H54 (cell line): ENCODE data around the gene AQP6.
A peak's percentile ranks its signal among the peaks of the same experiment; 100 is the strongest.
"Not testable (repeated sequence)": the region's sequence is repeated elsewhere in the genome, so short reads cannot be mapped to it uniquely, and the experiment has no call there.

Source experiments
- DNase-seq: peaks from one replicate; pipeline ENCODE4 v3.0.0; 2011; ENCODE audit warnings: low spot score, mixed read lengths; ENCODE audit not compliant: insufficient read length
- FAIRE-seq: peaks from 3 replicates; lab custom pipeline; 2011; peaks lifted over from hg19 to GRCh38; lab: Jason Lieb, UNC
- POLR2A ChIP-seq: IDR thresholded peaks from 2 replicates; pipeline ENCODE4 v1.6.1; 2011; ENCODE audit warnings: low read depth, mild to moderate bottlenecking, low read length

Gene AQP6

DNA sequence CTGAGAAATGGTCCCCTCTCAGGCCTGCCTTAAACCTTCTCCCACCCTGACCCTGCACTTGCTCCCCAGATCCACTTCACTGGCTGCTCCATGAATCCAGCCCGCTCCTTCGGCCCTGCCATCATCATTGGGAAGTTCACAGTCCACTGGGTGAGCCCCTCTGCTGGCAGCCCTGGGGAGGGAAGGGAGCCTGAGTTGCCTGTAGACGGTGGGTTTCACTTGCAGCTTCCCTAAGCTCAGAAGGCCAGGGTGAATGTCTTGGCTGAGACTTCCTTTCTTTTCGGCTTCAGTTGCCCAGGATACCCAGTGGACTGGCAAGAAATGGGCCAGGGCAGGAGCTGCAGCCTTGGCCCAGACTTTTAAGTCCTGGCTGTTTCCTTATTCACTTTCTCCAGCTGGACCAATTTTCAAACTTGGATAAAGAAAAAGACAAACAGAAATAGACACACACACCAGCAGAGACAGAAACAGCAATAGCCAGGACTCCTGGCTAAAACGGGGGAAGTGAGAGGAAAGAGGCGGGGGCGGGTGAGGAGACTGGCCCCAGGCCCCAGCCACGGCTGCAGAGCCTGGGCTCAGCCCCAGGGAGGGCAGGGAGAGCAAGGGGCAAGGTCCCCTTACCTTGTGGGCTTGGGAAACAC, 2.0 kb downstream of the AQP6 start:
- TF ChIP-seq POLR2A: no peak
- no peak for FAIRE-seq
- DNase-seq: no peak

DNA sequence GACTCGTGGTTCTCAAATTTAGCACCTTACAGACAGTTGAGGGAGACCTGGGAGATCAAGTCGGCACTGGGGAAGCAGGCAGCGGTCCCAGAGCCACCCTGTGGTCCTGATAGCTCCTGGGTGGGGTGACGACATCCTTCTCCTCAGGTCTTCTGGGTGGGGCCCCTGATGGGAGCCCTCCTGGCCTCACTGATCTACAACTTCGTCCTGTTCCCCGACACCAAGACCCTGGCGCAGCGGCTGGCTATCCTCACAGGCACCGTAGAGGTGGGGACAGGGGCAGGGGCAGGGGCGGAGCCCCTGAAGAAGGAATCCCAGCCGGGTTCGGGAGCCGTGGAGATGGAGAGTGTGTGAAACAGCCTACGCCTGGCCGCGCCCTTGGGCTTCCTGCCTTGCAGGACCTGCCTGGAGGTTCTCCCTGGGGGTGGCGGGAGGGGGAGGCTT, 2.6 kb downstream of the AQP6 start:
- DNase-seq (no peak), FAIRE-seq (no peak)
- TF ChIP-seq POLR2A: no peak

GRCh38 chr12:49976557-49976956, 3.8 kb downstream of the AQP6 start:
- no peak for DNase-seq
- FAIRE-seq: no peak
- no peak for TF ChIP-seq POLR2A

DNA sequence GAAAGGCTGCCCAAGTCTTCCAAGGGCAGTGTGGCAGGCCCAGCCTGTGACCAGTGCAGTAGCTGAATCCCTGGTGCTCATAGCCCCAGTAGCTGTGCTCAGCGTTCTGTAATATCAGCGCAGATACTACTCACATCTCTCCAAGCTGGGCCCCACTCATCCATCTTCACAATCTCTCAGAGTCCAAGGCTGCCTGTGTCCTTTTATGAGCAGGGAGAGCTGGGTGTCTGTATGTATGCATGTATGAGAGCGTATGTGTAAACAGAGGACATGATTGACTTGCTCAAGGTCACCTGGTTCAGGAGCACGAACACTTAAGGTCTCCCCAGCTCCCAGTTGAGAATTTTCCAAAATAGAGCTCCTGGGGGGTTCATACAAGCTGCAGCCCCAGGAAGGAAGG, 5.4 kb downstream of the AQP6 start:
- FAIRE-seq: no peak
- TF ChIP-seq POLR2A: no peak

GRCh38 chr12:49979016-49979586, 6.4 kb downstream of the AQP6 start:
- no peak for FAIRE-seq

More for the DNA sequence above, 5.4 kb downstream of the AQP6 start:
- no peak for DNase-seq

DNA sequence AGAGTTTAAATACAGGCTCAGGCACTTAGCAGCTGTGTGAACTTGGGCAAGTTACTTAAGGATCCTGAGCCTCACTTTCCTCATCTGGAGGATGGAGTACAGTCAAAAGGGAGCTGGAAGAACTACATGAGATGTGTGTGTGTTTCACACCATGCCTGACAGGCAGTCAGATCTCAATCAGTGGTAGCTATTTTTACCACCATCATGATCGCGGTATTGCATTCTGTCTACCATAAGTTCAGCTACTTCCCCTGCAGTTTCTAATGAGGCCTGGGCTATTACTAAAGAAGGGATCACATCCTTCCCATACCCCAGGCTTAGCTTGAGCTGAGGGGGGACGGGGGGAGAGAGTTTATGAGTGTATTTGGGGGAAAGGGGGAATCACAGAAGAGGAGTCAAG, 7.0 kb downstream of the AQP6 start:
- DNase-seq (no peak), FAIRE-seq (no peak)

More at GRCh38 chr12:49979016-49979586, 6.4 kb downstream of the AQP6 start:
- no peak for TF ChIP-seq POLR2A
- no peak for DNase-seq

GRCh38 chr12:49980501-49981349, 8.0 kb downstream of the AQP6 start:
- no peak for DNase-seq
- FAIRE-seq: no peak
- TF ChIP-seq POLR2A: no peak

More for the DNA sequence above, 7.0 kb downstream of the AQP6 start:
- no peak for TF ChIP-seq POLR2A

DNA sequence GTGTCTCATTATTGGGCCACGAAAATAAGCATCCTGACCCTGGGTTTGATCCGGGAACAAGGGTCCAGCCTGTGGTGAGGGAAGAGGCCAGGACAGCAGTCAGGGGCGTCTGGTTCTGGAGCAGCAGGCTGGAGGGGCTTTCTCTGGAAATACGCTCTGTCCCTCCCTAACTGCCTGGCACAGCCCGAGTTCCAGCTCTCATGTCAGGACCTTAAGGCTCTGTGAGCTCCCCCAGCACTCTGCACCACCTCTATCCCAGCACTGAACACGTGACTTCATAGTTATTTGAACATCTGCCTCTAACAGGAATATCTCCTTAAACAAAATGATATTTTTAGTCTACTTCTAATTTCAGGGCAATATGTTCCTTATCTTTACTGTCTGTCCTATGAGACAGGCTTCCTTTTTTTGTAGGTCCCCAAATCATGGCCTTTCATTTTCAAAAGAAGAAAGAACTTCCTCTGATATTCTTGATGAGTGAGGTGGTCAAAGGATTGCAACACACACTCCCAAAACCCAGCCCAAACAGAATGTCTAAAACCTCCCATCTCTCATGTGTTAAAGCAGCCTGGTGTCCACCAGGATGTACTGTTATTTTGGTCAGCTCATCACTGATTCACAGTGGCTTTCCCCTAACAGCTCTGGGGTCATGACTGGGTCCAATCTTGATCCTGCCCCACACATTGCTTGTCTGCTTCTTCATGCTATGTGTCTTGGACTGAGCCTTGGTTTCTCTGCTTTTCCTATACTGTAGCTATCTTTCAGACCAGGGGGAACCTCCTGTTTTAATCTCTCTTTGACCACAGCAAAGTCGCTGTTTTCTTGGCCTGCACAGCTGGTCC, 9.7 kb downstream of the AQP6 start:
- DNase-seq: no peak
- TF ChIP-seq POLR2A: no peak
- FAIRE-seq: no peak

DNA sequence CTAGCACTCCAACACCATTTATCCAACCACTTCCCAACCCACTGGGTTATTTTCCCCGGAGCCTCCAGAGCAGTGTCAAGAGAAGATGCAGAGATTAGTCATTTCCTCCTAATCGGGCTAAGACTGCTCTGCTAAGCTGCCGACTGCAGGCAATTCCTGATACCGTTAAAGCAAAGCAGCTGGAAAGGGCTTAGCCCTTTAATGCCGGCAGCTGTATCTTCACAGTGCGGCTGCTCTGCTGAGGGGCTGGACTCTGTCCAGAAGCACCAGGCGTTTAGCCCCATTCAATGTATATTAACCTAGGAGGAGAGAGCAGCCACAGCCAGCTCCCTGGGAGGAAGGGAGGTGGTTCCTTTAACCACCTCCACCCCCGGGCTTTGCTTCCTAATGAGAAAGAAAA, 11.1 kb downstream of the AQP6 start:
- no peak for DNase-seq
- no peak for TF ChIP-seq POLR2A
- peak; percentile 86 for FAIRE-seq

DNA sequence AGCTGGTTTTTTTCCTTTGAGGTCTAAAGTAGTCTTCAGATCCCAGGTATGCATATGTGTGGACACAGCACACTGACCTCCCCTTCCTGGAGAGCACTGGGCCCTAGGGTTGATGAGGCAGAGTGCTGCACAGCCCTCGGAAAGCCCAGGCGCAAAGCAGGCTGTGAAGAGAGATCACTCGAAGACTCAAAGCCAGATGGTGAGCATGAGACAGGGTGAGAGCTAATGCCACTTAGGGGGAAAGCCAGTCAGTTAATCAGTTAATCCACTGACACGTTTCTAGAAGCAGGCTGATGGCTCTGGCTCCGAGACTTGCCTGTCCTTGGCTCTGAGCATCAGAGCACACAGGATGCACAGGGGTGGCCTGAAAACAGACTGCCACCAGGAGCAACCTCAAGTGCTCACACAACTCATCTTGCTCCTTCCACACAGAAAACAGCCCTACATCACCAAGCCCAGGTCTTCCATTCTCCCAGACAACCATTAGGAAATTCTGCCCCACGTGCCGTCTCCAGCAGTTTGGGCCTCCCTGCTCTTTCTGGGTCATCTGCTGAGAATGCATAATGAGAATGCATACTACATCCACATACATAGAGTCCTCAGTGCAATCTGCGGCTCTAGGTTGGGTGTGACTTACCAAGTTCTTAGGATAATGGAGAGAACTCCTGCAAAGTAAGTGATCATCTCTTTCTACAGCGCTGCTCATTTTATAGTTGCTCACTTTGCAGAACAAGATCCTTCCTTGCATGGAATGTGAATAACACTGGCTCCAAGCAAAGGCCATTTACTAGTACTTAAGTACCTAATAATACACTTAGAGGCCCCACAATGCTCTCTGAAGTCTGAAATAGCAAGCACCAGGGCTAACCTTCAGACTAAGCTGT, 12.0 kb downstream of the AQP6 start:
- FAIRE-seq: no peak
- no peak for DNase-seq
- TF ChIP-seq POLR2A: no peak

DNA sequence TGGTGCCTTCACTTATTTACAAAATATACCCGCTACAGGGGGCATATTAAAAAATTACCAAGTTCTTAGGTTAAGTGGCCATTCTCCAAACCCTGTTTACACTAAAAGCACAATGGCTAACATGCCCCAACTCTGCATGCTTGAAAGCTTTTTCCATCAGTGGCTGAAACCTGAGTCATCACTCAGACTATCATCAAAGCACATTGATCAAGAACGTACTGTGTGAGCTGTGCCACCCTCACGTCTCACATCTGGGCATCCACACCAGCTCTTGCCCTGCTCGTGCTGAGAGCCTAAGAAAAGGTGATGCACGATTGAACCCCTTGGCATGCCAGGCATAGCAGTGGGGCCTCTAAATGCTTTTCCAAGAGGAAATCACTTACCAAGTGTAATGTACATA, 13.2 kb downstream of the AQP6 start:
- FAIRE-seq (no peak), DNase-seq (no peak)
- TF ChIP-seq POLR2A: no peak

DNA sequence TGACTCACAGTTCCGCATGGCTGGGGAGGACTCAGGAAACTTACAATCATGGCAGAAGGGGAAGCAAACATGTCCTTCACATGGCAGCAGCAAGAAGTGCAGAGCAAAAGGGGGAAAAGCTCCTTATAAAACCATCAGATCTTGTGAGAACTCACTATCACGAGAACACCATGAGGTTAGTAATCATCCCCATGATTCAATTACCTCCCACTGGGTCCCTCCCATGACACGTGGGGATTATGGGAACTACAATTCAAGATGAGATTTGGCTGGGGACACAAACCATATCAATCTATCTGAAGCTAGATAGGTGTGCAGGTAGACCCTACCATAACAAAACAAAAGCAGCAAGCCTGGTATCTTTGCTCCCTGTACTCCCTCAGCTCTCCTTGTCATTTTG, 13.7 kb downstream of the AQP6 start:
- not testable (repeated sequence) for DNase-seq, FAIRE-seq
